Endothelial cell of umbilical vein (primary cell): ENCODE results near the gene POC5. TPM values are rescaled to one million over a fixed set of nuclear protein-coding genes. Genes with fewer than 3 reads are reported as not detected.

Source experiments
- BruUV-seq: library from RNA; stranded (reverse); fragments of 400-500 nt; replicated peaks from 2 replicates; lab custom pipeline; 2021; lab: Mats Ljungman, UMichigan
- CTCF ChIA-PET: fragments of 300-600, 350-600 bp; sonication (Branson Sonifier 250); formaldehyde crosslinking; loops from one replicate; lab custom pipeline; 2021; ENCODE audit warnings: antibody characterized with exemption, inconsistent platforms; lab: Charles Lee
- POLR2A ChIA-PET: fragments of 300-600, 350-600 bp; sonication (Branson Sonifier 250); formaldehyde crosslinking; loops from one replicate; lab custom pipeline; 2021; ENCODE audit warnings: antibody characterized with exemption, inconsistent platforms; lab: Charles Lee
- DNase-seq: peaks from one replicate; pipeline ENCODE4 v3.0.0-alpha.2; 2011; ENCODE audit warnings: low read depth, low spot score
- FAIRE-seq: peaks from 2 replicates; lab custom pipeline; 2011; peaks lifted over from hg19 to GRCh38; lab: Jason Lieb, UNC
- H2AFZ ChIP-seq: 2 replicates; pipeline ENCODE4 v1.6.0; 2012; ENCODE audit warnings: low read depth, low read length, control low read depth, inconsistent platforms
- H3K27ac ChIP-seq: 2 replicates; pipeline ENCODE4 v1.5.1; 2011; ENCODE audit warnings: low read depth, mild to moderate bottlenecking, control low read depth, low read length, moderate library complexity; ENCODE audit not compliant: insufficient read depth
- H3K27me3 ChIP-seq, 2 experiments: 2 replicates each; pipeline versions ENCODE4 v1.6.0 to v1.6.1; 2011; ENCODE audit warnings: low read length in 2 of 2, mixed read lengths in 1 of 2; ENCODE audit not compliant: control insufficient read depth in 2 of 2, insufficient read depth in 2 of 2
- H3K36me3 ChIP-seq, 2 experiments: 2 replicates in 1 of 2; 3 replicates in 1 of 2; pipeline ENCODE4 v1.5.1; 2011; ENCODE audit warnings: low read length in 2 of 2, mild to moderate bottlenecking in 1 of 2, moderate library complexity in 1 of 2; ENCODE audit not compliant: control insufficient read depth in 2 of 2, insufficient read depth in 2 of 2; ENCODE audit errors: extremely low read depth in 1 of 2
- H3K4me1 ChIP-seq: 3 replicates; pipeline ENCODE4 v1.5.1; 2011; ENCODE audit warnings: mild to moderate bottlenecking, low read length; ENCODE audit not compliant: control insufficient read depth, insufficient read depth; ENCODE audit errors: extremely low read depth
- H3K4me2 ChIP-seq: 2 replicates; pipeline ENCODE4 v1.6.1; 2011; ENCODE audit warnings: low read length, control low read depth, mixed read lengths; ENCODE audit not compliant: insufficient read depth
- H3K4me3 ChIP-seq, 3 experiments: fragments of 200-600 bp in 1 of 3; sonication (generic), shearing (Covaris generic) in 1 of 3; replicated peaks in 1 of 3; 2 replicates each; pipeline ENCODE4 v1.5.1; 2011 to 2016; ENCODE audit warnings: control low read depth in 3 of 3, low read length in 3 of 3, mild to moderate bottlenecking in 2 of 3, inconsistent platforms in 1 of 3, low read depth in 1 of 3, moderate library complexity in 1 of 3; ENCODE audit not compliant: insufficient read depth in 1 of 3
- H3K79me2 ChIP-seq: 2 replicates; pipeline ENCODE4 v1.6.0; 2012; ENCODE audit warnings: low read length, inconsistent platforms; ENCODE audit not compliant: control insufficient read depth, insufficient read depth
- H3K9ac ChIP-seq: replicated peaks from 2 replicates; pipeline ENCODE3; 2011; ENCODE audit warnings: low read length, control low read depth; ENCODE audit not compliant: insufficient read depth; ENCODE audit errors: extremely low read depth
- H3K9me1 ChIP-seq: replicated peaks from 3 replicates; pipeline ENCODE4 v1.6.0; 2011; ENCODE audit warnings: mild to moderate bottlenecking, low read length; ENCODE audit not compliant: control insufficient read depth, insufficient read depth; ENCODE audit errors: extremely low read depth
- H3K9me3 ChIP-seq: replicated peaks from 2 replicates; pipeline ENCODE4 v1.5.1; 2012; ENCODE audit warnings: low read length, inconsistent platforms; ENCODE audit not compliant: control insufficient read depth, insufficient read depth
- H4K20me1 ChIP-seq: replicated peaks from 2 replicates; pipeline ENCODE3; 2011; ENCODE audit warnings: mild to moderate bottlenecking, low read length; ENCODE audit not compliant: control insufficient read depth, insufficient read depth; ENCODE audit errors: extremely low read depth
- CTCF ChIP-seq, 2 donors: IDR thresholded peaks; 1 replicate in 1 of 2; 2 replicates in 1 of 2; pipeline ENCODE4 v1.5.1; 2011; ENCODE audit warnings: low read length in 2 of 2, mild to moderate bottlenecking in 2 of 2, moderate library complexity in 2 of 2, control low read depth in 1 of 2, inconsistent platforms in 1 of 2, low read depth in 1 of 2; ENCODE audit not compliant: insufficient read depth in 1 of 2; ENCODE audit errors: extremely low read depth in 1 of 2
- EZH2 ChIP-seq: IDR thresholded peaks from 2 replicates; pipeline ENCODE4 v1.6.1; 2012; ENCODE audit warnings: borderline replicate concordance, low read depth, mild to moderate bottlenecking, moderate library complexity, low read length, inconsistent platforms; ENCODE audit not compliant: severe bottlenecking
- FOS ChIP-seq: IDR thresholded peaks from 2 replicates; pipeline ENCODE4 v1.6.1; 2011; ENCODE audit warnings: mild to moderate bottlenecking, low read length, moderate library complexity, borderline replicate concordance; ENCODE audit not compliant: insufficient read depth
- GATA2 ChIP-seq: IDR thresholded peaks from 2 replicates; pipeline ENCODE4 v1.7.0; 2011; ENCODE audit warnings: low read depth, mild to moderate bottlenecking, moderate library complexity, mixed read lengths, low read length; ENCODE audit not compliant: insufficient read length, insufficient read depth
- JUN ChIP-seq: IDR thresholded peaks from 2 replicates; pipeline ENCODE4 v1.6.1; 2011; ENCODE audit warnings: borderline replicate concordance, low read depth; ENCODE audit not compliant: insufficient read length, insufficient read depth
- MYC ChIP-seq: IDR thresholded peaks from one replicate; pipeline ENCODE4 v1.6.1; 2011; ENCODE audit warnings: mild to moderate bottlenecking, low read depth, low read length
- POLR2A ChIP-seq: IDR thresholded peaks from 2 replicates; pipeline ENCODE4 v1.6.1; 2012; ENCODE audit warnings: low read depth, mild to moderate bottlenecking, control low read depth, low read length
- POLR2AphosphoS5 ChIP-seq: IDR thresholded peaks from 2 replicates; pipeline ENCODE4 v1.6.1; 2012; ENCODE audit warnings: low read depth, mild to moderate bottlenecking, control low read depth, low read length, moderate library complexity; ENCODE audit not compliant: insufficient read depth
- dilution Hi-C: fragments of 300-500 bp; cut with MboI; formaldehyde crosslinking; loops from one replicate; pipeline ENCODE4 v1.15.0; 2019; ENCODE audit warnings: low sequenced_read_pairs; ENCODE audit not compliant: extremely low pct_ligation_motif_present
- intact Hi-C: fragments of 100-400 bp; cut with micrococcal nuclease; formaldehyde crosslinking; loops from one replicate; pipeline ENCODE4 v1.10.0; 2022
- polyA plus RNA-seq, 4 experiments: library from polyadenylated mRNA; depleted of rRNA in 3 of 4; stranded (reverse) in 3 of 4; unstranded in 1 of 4; fragments of >200 nt; gene quantifications; 2 replicates each; pipeline versions ENCODE4 v1.2.1 to v1.2.3, GENCODE V29; 2011 to 2012; ENCODE audit warnings: missing spikeins in 1 of 4
- total RNA-seq: library from RNA; stranded (reverse); gene quantifications from 2 replicates; pipeline ENCODE4 v1.2.3, GENCODE V29; 2021
- TF ChIP-seq, protein P1 (sequence below): IDR thresholded peaks from 2 replicates; pipeline ENCODE4 v1.6.1; 2011; ENCODE audit not compliant: insufficient read depth, insufficient read length

POC5 gene
- total and polyA plus RNA-seq, 2 donors (not counting 3 experiments of a cell fraction or from before 2014, with no cell fraction given): 8.3 to 15.9 TPM

GRCh38 chr5:75648712-75649111 lies 68.5 kb downstream of the POC5 start:
- Histone ChIP-seq H3K27ac (no peak overlapping the region), H2AFZ (no peak overlapping the region), H3K79me2 (no peaks in the 10 kb centered on the region), H3K4me1 (no peaks in the 10 kb centered on the region), H4K20me1 (no peaks in the 10 kb centered on the region), H3K4me2 (no peak overlapping the region), H3K9ac (no peak overlapping the region), H3K36me3 (no peaks in the 10 kb centered on the region), H3K4me3 (no peak overlapping the region), H3K9me3 (no peaks in the 10 kb centered on the region), H3K9me1 (no peaks in the 10 kb centered on the region), H3K27me3 (no peaks in the 10 kb centered on the region)
- ChIA-PET POLR2A (no interaction called here), CTCF (no interaction called here)
- no TSS peak for BruUV-seq
- DNase-seq (no peak), FAIRE-seq (no peak)
- dilution Hi-C loops: no loop called here
- intact Hi-C loops: no loop called here
- TF ChIP-seq, protein P1, sequence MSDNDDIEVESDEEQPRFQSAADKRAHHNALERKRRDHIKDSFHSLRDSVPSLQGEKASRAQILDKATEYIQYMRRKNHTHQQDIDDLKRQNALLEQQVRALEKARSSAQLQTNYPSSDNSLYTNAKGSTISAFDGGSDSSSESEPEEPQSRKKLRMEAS: no peak
- TF ChIP-seq POLR2AphosphoS5: no peak
- no peak for TF ChIP-seq GATA2
- TF ChIP-seq JUN: no peak
- no peak for TF ChIP-seq POLR2A

GRCh38 chr5:75640826-75641225 lies 76.4 kb downstream of the POC5 start:
- intact Hi-C loops: loop anchor here (5.0 kb wide), 1 partner anchor 36 kb away; no protein-coding TSS in a partner anchor
- DNase-seq (peak; percentile 50), FAIRE-seq (no peak)
- Histone ChIP-seq H4K20me1 (no peaks in the 10 kb centered on the region), H3K9me1 (no peaks in the 10 kb centered on the region), H3K27ac (peak overlapping the region; percentile 98), H3K4me1 (peaks cover 18% of the 10 kb centered on the region), H3K9ac (peak overlapping the region; percentile 80), H3K27me3 (no peaks in the 10 kb centered on the region), H3K36me3 (no peaks in the 10 kb centered on the region), H3K79me2 (no peaks in the 10 kb centered on the region), H3K9me3 (no peaks in the 10 kb centered on the region), H2AFZ (no peak overlapping the region), H3K4me2 (peak overlapping the region; percentile 99), H3K4me3 (peak overlapping the region in 1 of 3 experiments; percentile 38)
- dilution Hi-C loops: no loop called here
- ChIA-PET POLR2A (no interaction called here), CTCF (interaction anchor here (1.1 kb wide), 1 partner anchor 17 kb away, joined by 3 read pairs; no protein-coding TSS in a partner anchor)
- BruUV-seq: TSS peak; percentile 95
- TF ChIP-seq MYC (no peak), JUN (no peak), CTCF (IDR thresholded peaks at IDR 0.05; ENCODE audit: extremely low read depth in 1 of 2, insufficient read depth in 1 of 2, low read depth in 1 of 2, low read length in 2 of 2) (no peak), POLR2AphosphoS5 (no peak), GATA2 (no peak), FOS (no peak), POLR2A (no peak), EZH2 (no peak)
- TF ChIP-seq, protein P1: no peak
